Endothelial cell of umbilical vein (primary cell): Measurements from ENCODE around the gene TNFAIP8L3. TPM values are rescaled to one million over a fixed set of nuclear protein-coding genes. Genes with fewer than 3 reads are reported as not detected.
A peak's percentile ranks its signal among the peaks of the same experiment; 100 is the strongest.

Source experiments
- BruUV-seq: library from RNA; stranded (reverse); fragments of 400-500 nt; replicated peaks from 2 replicates; lab custom pipeline; 2021; lab: Mats Ljungman, UMichigan
- CTCF ChIA-PET: fragments of 300-600, 350-600 bp; sonication (Branson Sonifier 250); formaldehyde crosslinking; loops from one replicate; lab custom pipeline; 2021; ENCODE audit warnings: antibody characterized with exemption, inconsistent platforms; lab: Charles Lee
- POLR2A ChIA-PET: fragments of 300-600, 350-600 bp; sonication (Branson Sonifier 250); formaldehyde crosslinking; loops from one replicate; lab custom pipeline; 2021; ENCODE audit warnings: antibody characterized with exemption, inconsistent platforms; lab: Charles Lee
- DNase-seq: peaks from one replicate; pipeline ENCODE4 v3.0.0-alpha.2; 2011; ENCODE audit warnings: low read depth, low spot score
- FAIRE-seq: peaks from 2 replicates; lab custom pipeline; 2011; peaks lifted over from hg19 to GRCh38; lab: Jason Lieb, UNC
- H2AFZ ChIP-seq: 2 replicates; pipeline ENCODE4 v1.6.0; 2012; ENCODE audit warnings: low read depth, low read length, control low read depth, inconsistent platforms
- H3K27ac ChIP-seq: 2 replicates; pipeline ENCODE4 v1.5.1; 2011; ENCODE audit warnings: low read depth, mild to moderate bottlenecking, control low read depth, low read length, moderate library complexity; ENCODE audit not compliant: insufficient read depth
- H3K27me3 ChIP-seq, 2 experiments: 2 replicates each; pipeline versions ENCODE4 v1.6.0 to v1.6.1; 2011; ENCODE audit warnings: low read length in 2 of 2, mixed read lengths in 1 of 2; ENCODE audit not compliant: control insufficient read depth in 2 of 2, insufficient read depth in 2 of 2
- H3K36me3 ChIP-seq, 2 experiments: 2 replicates in 1 of 2; 3 replicates in 1 of 2; pipeline ENCODE4 v1.5.1; 2011; ENCODE audit warnings: low read length in 2 of 2, mild to moderate bottlenecking in 1 of 2, moderate library complexity in 1 of 2; ENCODE audit not compliant: control insufficient read depth in 2 of 2, insufficient read depth in 2 of 2; ENCODE audit errors: extremely low read depth in 1 of 2
- H3K4me1 ChIP-seq: 3 replicates; pipeline ENCODE4 v1.5.1; 2011; ENCODE audit warnings: mild to moderate bottlenecking, low read length; ENCODE audit not compliant: control insufficient read depth, insufficient read depth; ENCODE audit errors: extremely low read depth
- H3K4me2 ChIP-seq: 2 replicates; pipeline ENCODE4 v1.6.1; 2011; ENCODE audit warnings: low read length, control low read depth, mixed read lengths; ENCODE audit not compliant: insufficient read depth
- H3K4me3 ChIP-seq, 3 experiments: fragments of 200-600 bp in 1 of 3; sonication (generic), shearing (Covaris generic) in 1 of 3; replicated peaks in 1 of 3; 2 replicates each; pipeline ENCODE4 v1.5.1; 2011 to 2016; ENCODE audit warnings: control low read depth in 3 of 3, low read length in 3 of 3, mild to moderate bottlenecking in 2 of 3, inconsistent platforms in 1 of 3, low read depth in 1 of 3, moderate library complexity in 1 of 3; ENCODE audit not compliant: insufficient read depth in 1 of 3
- H3K79me2 ChIP-seq: 2 replicates; pipeline ENCODE4 v1.6.0; 2012; ENCODE audit warnings: low read length, inconsistent platforms; ENCODE audit not compliant: control insufficient read depth, insufficient read depth
- H3K9ac ChIP-seq: replicated peaks from 2 replicates; pipeline ENCODE3; 2011; ENCODE audit warnings: low read length, control low read depth; ENCODE audit not compliant: insufficient read depth; ENCODE audit errors: extremely low read depth
- H3K9me1 ChIP-seq: replicated peaks from 3 replicates; pipeline ENCODE4 v1.6.0; 2011; ENCODE audit warnings: mild to moderate bottlenecking, low read length; ENCODE audit not compliant: control insufficient read depth, insufficient read depth; ENCODE audit errors: extremely low read depth
- H3K9me3 ChIP-seq: replicated peaks from 2 replicates; pipeline ENCODE4 v1.5.1; 2012; ENCODE audit warnings: low read length, inconsistent platforms; ENCODE audit not compliant: control insufficient read depth, insufficient read depth
- H4K20me1 ChIP-seq: replicated peaks from 2 replicates; pipeline ENCODE3; 2011; ENCODE audit warnings: mild to moderate bottlenecking, low read length; ENCODE audit not compliant: control insufficient read depth, insufficient read depth; ENCODE audit errors: extremely low read depth
- EZH2 ChIP-seq: IDR thresholded peaks from 2 replicates; pipeline ENCODE4 v1.6.1; 2012; ENCODE audit warnings: borderline replicate concordance, low read depth, mild to moderate bottlenecking, moderate library complexity, low read length, inconsistent platforms; ENCODE audit not compliant: severe bottlenecking
- FOS ChIP-seq: IDR thresholded peaks from 2 replicates; pipeline ENCODE4 v1.6.1; 2011; ENCODE audit warnings: mild to moderate bottlenecking, low read length, moderate library complexity, borderline replicate concordance; ENCODE audit not compliant: insufficient read depth
- JUN ChIP-seq: IDR thresholded peaks from 2 replicates; pipeline ENCODE4 v1.6.1; 2011; ENCODE audit warnings: borderline replicate concordance, low read depth; ENCODE audit not compliant: insufficient read length, insufficient read depth
- MYC ChIP-seq: IDR thresholded peaks from one replicate; pipeline ENCODE4 v1.6.1; 2011; ENCODE audit warnings: mild to moderate bottlenecking, low read depth, low read length
- POLR2A ChIP-seq: IDR thresholded peaks from 2 replicates; pipeline ENCODE4 v1.6.1; 2012; ENCODE audit warnings: low read depth, mild to moderate bottlenecking, control low read depth, low read length
- dilution Hi-C: fragments of 300-500 bp; cut with MboI; formaldehyde crosslinking; loops from one replicate; pipeline ENCODE4 v1.15.0; 2019; ENCODE audit warnings: low sequenced_read_pairs; ENCODE audit not compliant: extremely low pct_ligation_motif_present
- intact Hi-C: fragments of 100-400 bp; cut with micrococcal nuclease; formaldehyde crosslinking; loops from one replicate; pipeline ENCODE4 v1.10.0; 2022
- polyA plus RNA-seq, 4 experiments: library from polyadenylated mRNA; depleted of rRNA in 3 of 4; stranded (reverse) in 3 of 4; unstranded in 1 of 4; fragments of >200 nt; gene quantifications; 2 replicates each; pipeline versions ENCODE4 v1.2.1 to v1.2.3, GENCODE V29; 2011 to 2012; ENCODE audit warnings: missing spikeins in 1 of 4
- total RNA-seq: library from RNA; stranded (reverse); gene quantifications from 2 replicates; pipeline ENCODE4 v1.2.3, GENCODE V29; 2021
- TF ChIP-seq, protein P1 (sequence below): IDR thresholded peaks from 2 replicates; pipeline ENCODE4 v1.6.1; 2011; ENCODE audit not compliant: insufficient read depth, insufficient read length

Gene TNFAIP8L3
- total and polyA plus RNA-seq, 2 donors (not counting 3 experiments of a cell fraction or from before 2014, with no cell fraction given), result 8.8 to 38.3 TPM

DNA sequence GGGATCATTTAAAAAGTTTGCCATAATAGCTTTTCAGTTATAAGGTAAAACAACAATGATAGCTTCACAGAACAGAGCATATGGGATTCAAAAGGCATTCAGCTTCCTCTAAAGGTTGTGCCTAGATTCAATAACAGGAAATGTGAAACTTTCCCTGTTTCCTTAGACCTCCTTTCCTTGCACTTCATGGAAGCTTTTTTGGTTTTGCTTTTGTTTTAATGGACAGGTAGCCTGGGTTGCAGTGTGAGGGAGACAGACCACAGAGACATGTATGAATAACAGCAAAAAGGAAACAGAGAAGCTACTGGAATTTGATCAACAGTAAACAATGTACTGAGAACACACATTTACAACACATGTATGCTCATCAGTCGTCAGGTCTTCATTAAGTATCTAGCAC lies 2.3 kb upstream of the TNFAIP8L3 start:
- BruUV-seq, result TSS peak; percentile 23
- dilution Hi-C loops, result no loop called here
- ChIA-PET CTCF (interaction anchor here (0.8 to 5.2 kb wide), 5 partner anchors 18 to 66 kb away, joined by 3 to 36 read pairs (median 5); no protein-coding TSS in a partner anchor), POLR2A (interaction anchor here (0.7 to 1.1 kb wide), 5 partner anchors 11 to 1333 kb away, joined by 3 to 11 read pairs (median 6); no protein-coding TSS in a partner anchor)
- intact Hi-C loops, result loop anchor here (1.0 to 10.0 kb wide), 7 partner anchors 24 to 1472 kb away; partner anchors contain the start of genes AP4E1, DTWD1, FAM227B and GABPB1
- H3K4me3 ChIP-seq, result peak overlapping the region in 1 of 3 experiments; percentile 8
- H3K4me2 ChIP-seq, result peak overlapping the region; percentile 89
- peak; percentile 84 for DNase-seq
- H3K9me1 ChIP-seq, result no peaks in the 10 kb centered on the region
- H2AFZ ChIP-seq, result no peak overlapping the region
- no peaks in the 10 kb centered on the region for H3K9me3 ChIP-seq
- H3K36me3 ChIP-seq, result no peaks in the 10 kb centered on the region
- peaks cover 40% of the 10 kb centered on the region for H3K79me2 ChIP-seq
- TF ChIP-seq MYC, result no peak
- TF ChIP-seq, protein P1, sequence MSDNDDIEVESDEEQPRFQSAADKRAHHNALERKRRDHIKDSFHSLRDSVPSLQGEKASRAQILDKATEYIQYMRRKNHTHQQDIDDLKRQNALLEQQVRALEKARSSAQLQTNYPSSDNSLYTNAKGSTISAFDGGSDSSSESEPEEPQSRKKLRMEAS, result no peak
- peak; percentile 10 for TF ChIP-seq POLR2A
- H3K27ac ChIP-seq, result peak overlapping the region; percentile 98
- no peaks in the 10 kb centered on the region for H4K20me1 ChIP-seq
- H3K9ac ChIP-seq, result peak overlapping the region; percentile 95
- peaks cover 54% of the 10 kb centered on the region for H3K4me1 ChIP-seq
- FAIRE-seq, result no peak
- no peaks in the 10 kb centered on the region for H3K27me3 ChIP-seq

DNA sequence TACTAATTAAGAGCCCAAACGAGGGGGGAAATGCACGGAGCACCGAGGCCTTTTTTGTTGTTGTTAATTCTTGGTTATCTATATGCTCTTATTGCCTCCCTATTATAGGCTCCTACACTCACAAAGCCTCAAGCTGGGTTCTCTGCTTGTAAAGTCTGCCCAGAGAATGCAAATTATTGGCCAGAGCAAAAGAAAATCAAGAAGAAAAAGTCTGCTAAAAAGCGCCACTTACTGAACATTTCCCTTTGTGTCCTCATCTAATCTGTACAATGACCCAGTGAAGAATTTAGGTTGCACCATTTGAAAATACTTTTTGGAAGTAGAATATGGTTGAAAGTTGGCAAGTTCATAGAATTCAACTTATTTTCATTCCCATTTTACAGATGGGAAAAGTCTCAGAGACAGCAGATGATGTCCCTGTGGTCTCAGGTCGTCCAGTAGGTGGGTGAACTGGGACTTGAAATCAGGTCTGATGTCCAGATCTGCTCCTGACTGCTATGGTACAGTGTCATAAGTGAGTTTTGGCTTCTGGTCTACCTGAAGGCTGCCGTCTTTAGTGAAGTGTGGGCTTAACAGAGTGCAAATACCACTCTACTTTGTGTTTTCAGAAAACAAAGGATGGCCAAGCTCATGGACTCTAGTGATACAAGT lies 1.1 kb upstream of the TNFAIP8L3 start:
- CTCF ChIA-PET, result interaction anchor here (1.1 to 5.2 kb wide), 2 partner anchors 37 to 67 kb away, joined by 7 to 36 read pairs; no protein-coding TSS in a partner anchor
- Histone ChIP-seq H3K4me2 (peak overlapping the region; percentile 80), H3K27me3 (no peaks in the 10 kb centered on the region), H3K79me2 (peaks cover 51% of the 10 kb centered on the region), H4K20me1 (no peaks in the 10 kb centered on the region), H3K27ac (peak overlapping the region; percentile 98), H3K36me3 (no peaks in the 10 kb centered on the region), H2AFZ (no peak overlapping the region), H3K4me1 (peaks cover 63% of the 10 kb centered on the region), H3K9me3 (no peaks in the 10 kb centered on the region), H3K9me1 (no peaks in the 10 kb centered on the region), H3K9ac (peak overlapping the region; percentile 73), H3K4me3 (peak overlapping the region in 2 of 3 experiments; percentile 60 to 80)
- DNase-seq, result peak; percentile 27
- TSS peak; percentile 7 for BruUV-seq
- FAIRE-seq, result no peak
- dilution Hi-C loops, result no loop called here
- POLR2A ChIA-PET, result no interaction called here
- intact Hi-C loops, result loop anchor here (2.0 to 10.0 kb wide), 4 partner anchors 67 to 1471 kb away; partner anchors contain the start of genes AP4E1, DTWD1, FAM227B and GABPB1
- TF ChIP-seq, protein P1, result no peak
- TF ChIP-seq MYC (no peak), FOS (no peak), EZH2 (no peak), JUN (no peak)
